Suppressor macrophage treated with lipopolysaccharide for 1 hour (primary cell): ENCODE results near the gene CASP8.
A peak's percentile ranks its signal among the peaks of the same experiment; 100 is the strongest.

Experiments
- DNase-seq, 3 donors: peaks; one replicate each; pipeline ENCODE4 v3.0.0-alpha.2; 2020 to 2022

The CASP8 gene

DNA sequence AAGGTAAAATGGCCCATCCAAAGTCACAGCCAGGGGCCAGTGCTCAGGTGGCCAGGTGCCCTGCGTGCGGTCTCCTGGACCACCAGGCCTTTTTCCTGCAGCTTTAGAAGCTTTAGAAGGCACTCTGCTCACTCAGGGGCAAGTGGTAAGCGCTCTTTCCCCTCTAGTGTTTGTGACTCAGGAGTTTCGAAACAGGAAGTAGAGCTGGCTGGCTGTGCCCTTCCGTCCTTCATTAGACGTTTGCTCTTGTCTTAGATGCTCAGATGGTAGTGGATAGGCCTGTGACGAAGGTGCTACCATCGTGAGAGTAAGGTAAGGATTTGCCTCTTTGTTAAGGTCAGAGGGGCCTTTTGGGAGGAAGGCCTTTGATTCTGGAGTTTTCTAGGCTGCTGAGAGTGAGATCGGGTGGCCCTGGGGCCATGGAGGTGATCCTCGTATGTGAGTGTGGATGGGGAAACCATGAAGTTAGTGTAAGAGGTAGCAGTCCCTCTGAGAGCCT is at the start of gene CASP8:
TSS of gene CASP8 (plus strand) at position 235 of the 499 bp plus-strand sequence. CDS start 5,951 bp downstream, outside the sequence.
- peak; percentile 80 to 88 (median 82) for DNase-seq

DNA sequence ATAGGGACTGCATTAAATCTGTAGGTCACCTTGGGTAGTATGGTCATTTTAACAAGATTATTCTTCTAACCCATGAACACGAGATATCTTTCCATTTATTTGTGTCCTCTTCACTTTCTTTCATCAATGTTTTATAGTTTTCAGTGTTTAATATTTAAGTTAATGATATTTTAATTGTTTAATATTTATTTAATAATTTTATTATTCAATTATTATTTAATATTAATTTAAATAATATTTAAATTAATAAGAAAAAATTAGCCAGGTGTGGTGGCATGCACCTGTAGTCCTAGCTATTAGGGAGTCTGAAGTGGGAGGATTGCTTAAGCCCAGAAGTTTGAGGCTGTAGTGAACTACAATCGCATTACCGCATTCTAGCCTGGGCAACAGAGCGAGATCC is 44.4 kb upstream of the CASP8 start:
- DNase-seq, result no peak

DNA sequence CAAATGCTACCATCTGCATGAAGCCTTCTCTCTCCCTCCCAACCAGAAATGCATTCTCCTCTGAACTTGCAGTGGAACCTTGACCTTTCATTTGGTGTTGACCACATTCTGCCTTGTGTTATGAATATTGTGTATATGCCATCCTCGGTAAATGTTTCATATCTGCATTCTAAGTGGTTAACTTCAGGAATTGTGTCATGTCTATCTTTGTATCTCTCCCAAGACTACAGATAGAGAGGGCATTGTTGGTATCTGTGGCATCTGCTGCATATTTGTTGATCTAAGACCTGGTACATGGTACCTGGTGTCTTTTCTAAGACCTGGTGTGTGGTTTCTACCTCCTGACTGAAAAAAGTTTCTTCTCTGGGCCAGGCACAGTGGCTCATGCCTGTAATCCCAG is 43.4 kb upstream of the CASP8 start:
- DNase-seq, result no peak

DNA sequence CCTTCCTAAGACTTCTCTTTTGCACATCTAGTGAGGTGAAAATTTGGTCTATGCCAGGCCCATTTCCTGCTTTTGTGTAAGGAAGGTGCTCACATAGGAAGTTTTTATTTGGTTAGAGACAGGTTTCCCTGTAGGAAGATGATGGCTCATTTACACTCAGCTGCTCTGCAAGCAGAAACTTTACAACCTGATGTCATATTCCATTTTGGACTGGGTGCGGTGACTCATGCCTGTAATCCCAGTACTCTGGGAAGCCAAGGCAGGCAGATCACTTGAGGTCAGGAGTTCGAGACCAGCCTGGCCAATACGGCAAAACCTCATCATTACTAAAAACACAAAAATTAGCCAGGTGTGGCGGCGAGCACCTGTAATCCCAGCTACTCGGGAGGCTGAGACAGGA is 41.6 kb upstream of the CASP8 start:
- peak; percentile 35 to 74 (median 59) for DNase-seq

DNA sequence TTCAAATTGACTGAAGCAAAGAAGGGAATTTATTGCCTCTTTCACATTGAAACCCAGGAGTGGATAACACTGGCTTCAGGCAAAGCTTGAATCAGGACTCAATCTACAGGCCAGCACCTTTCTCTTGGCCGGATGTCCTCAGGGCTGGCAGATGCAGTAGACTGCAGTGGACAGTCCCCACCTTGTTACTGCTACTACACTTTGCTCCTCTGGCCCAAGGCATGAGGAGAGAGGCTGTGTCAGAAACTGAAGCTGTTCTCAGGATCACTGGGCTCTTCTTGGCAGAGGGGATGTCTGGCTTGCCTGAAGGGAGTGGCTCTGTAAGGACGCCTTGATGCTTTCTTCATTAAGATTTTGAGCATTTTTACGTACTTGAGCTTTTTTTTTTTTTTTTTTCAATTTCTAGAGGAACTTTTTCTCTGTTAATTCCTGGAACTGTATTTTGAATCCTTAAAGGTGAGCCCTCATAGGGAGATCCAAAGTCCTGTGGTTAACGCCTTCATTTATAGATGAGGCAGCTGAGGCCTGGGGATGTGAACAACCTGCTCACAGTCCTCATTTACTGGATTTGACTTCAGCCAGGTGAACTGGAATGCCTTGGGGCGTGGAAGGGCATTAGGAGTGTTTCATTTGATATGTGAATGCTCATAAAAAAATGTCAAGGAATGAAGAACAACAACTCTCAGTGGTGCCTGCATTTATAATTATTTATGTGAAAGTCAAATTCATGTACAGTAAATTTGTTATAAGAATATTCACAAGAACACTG is 40.8 kb upstream of the CASP8 start:
- no peak for DNase-seq

DNA sequence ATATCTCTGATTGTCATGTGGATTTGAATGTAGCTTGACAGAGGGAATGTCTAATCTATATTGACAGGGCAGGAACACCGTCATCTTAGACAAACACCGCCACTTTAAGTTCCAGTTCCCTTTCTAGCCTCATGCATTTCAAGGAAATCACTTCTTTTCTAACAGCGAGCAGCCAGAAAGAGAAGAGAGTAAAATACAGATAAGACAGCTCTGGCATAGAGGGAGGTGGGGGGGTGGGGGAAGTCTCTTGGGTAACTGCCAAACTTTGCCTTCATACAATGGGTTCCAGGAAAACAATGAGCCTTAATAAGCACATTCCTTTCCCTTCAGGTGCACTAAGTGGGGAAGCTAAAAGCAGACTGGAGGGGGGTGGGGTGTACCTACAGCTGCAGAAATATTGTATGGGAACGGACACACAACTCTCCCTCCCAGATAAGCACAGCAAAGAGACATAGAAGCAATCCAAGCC is 40.2 kb upstream of the CASP8 start:
- peak; percentile 53 to 79 (median 57) for DNase-seq

DNA sequence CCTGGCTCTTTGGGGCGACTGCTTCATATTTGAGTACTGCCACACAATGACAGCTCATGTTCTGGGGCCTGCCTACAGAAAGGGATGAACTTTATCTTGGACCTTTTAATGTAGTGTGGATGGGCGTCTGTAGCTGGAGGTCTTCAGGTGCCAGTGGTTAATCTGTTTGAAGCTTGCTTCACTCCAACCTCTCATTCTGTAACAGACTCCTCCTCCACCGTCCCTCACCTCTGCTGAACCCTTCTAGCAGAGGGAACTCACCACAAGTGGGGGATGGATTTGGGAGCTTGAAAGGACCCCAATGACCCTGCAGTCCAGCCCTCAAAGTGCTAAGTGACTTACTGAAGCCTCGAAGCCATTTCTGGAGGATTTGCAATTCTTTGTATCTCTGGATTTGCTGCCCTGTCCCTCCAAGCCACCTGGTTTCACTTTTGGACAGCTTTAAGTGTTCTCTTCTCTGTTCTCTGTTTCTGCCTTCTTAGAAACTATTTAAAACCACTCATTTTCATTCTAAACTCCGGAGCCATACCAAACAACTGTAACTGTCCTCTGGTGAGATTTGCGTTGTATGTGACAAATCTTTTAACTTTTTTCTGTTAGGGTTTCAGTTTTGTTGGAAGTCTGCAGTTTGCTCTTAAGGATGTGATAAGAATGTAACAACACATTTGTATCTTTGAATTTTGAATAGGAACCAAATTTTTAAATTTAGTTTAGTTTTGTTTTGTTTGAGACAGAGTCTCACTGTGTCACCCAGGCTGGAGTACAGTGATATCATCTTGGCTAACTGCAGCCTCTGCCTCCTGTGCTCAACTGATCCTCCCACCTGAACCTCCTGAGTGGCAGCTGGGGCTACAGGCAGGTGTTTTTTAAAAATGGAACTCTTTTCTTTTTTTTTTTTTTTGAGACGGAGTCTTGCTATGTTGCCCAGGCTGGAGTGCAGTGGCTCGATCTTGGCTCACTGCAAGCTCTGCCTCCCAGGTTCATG is 37.0 kb upstream of the CASP8 start:
- DNase-seq, result no peak

DNA sequence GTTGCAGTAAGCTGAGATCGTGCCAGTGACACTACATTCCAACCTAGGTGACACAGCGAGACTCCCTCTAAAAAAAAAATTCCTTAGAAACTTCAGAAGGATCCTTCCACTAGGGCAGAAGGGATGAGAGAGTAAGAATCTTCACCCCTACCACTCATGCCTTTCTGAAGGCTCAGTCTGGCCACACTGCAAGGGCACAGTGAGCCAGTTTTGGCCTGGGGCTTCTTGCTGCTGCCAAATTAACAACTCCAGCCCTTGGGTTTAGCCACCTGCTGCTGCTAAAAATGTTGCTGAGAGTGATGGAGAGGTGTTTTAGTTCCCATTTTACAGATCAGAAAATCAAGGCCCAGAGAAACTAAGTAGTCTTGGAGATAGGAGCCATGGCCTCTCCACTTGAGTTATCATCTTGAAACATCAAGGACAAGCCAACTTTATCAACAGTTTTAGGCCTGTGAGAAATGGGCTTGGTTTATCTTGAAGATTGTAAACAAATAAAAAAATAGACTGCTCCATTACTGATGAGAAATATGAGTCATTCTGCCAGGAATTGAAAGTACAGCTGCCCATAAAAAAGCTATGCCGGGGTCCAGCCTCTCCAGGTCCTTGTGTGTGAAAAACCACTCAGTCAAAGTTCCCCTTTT is 31.9 kb upstream of the CASP8 start:
- peak; percentile 53 to 87 (median 63) for DNase-seq

DNA sequence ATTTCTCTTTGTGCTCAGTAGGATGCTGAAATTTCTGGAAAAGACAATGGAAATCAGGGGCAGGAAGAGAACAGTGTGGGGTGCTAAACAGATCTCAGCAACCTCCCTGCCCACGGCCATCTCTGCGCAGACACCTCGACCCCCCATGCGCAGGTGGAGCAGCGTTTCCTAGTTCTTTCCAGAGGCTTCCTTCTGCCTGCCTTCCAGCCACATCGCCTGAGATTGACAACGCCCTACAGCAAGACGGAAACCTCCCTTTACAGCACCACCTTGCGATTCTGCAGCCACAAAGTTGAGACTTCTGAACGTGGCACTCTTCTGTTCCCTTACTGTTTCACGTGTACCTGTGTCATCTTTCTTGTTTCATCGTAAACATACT is 31.4 kb upstream of the CASP8 start:
- DNase-seq, result no peak

DNA sequence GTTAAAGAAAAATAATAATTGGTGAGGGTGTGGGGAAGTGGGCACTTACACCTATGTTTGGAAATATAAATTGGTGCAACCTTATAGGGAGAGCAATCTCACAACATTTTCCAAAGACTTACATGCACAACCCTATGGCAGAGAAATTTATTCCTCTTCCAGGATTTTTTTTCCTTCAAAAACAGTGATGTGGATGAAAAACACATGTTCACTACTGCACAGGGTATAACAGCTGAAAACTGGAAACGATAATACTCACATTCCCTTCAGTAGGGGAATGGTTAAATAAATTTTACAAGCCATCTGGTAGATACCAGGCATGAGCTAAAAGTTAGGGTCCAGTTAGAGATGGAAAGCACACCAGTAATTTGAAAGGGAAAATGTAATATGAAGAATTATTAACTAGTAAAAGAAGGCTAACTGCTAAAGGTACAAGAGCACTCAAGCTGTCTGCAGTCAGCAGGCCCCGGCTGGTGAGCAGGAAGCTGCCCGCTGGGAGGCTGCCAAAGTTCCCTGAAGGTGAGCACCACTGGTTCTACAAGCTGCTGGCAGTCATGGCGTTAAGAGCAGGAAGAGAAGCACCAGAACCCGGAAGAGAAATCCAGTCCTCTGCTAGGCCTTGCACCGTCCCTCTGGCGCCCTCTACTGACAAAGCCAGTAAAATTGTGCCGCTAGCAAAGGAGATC is 28.4 kb upstream of the CASP8 start:
- DNase-seq, result peak; percentile 96 to 97 (median 96)

DNA sequence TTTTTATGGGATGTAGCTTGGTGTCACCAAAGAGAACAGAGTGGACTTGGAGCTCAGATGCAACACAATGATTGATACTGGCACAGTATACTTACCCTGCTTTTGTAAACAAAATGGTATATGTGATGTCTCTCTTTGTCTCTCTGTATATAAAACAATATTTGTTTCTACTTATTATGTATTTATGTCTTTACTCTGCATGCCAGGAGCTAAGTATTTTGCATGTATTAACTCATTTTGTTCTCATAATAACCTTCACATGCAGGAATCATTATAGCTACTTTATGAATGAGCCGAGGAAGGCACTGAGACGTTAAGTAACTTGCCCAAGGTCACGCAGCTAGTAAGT is 27.9 kb upstream of the CASP8 start:
- no peak for DNase-seq

DNA sequence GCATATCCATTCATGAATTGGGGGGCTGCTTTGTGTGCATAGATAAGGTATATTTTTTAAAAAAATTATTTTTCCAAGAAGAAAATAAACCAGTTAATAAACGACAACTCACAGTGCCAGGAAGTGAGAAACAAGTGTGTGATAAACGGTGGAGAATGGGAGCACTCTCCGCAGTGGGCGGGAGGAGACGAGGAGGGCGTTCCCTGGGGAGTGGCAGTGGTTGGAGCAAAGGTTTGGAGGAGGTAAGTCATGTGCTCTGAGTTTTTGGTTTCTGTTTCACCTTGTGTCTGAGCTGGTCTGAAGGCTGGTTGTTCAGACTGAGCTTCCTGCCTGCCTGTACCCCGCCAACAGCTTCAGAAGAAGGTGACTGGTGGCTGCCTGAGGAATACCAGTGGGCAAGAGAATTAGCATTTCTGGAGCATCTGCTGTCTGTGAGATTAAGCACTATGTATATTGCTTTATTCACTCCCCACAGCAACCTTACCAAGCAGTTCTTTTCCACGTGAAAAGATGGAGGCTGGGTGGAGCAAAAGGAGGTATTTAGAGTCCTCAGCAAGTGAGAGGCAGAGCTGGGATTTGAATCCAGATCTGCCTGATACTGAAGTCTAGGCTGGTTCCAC is 27.0 kb upstream of the CASP8 start:
- peak; percentile 89 to 94 (median 91) for DNase-seq

DNA sequence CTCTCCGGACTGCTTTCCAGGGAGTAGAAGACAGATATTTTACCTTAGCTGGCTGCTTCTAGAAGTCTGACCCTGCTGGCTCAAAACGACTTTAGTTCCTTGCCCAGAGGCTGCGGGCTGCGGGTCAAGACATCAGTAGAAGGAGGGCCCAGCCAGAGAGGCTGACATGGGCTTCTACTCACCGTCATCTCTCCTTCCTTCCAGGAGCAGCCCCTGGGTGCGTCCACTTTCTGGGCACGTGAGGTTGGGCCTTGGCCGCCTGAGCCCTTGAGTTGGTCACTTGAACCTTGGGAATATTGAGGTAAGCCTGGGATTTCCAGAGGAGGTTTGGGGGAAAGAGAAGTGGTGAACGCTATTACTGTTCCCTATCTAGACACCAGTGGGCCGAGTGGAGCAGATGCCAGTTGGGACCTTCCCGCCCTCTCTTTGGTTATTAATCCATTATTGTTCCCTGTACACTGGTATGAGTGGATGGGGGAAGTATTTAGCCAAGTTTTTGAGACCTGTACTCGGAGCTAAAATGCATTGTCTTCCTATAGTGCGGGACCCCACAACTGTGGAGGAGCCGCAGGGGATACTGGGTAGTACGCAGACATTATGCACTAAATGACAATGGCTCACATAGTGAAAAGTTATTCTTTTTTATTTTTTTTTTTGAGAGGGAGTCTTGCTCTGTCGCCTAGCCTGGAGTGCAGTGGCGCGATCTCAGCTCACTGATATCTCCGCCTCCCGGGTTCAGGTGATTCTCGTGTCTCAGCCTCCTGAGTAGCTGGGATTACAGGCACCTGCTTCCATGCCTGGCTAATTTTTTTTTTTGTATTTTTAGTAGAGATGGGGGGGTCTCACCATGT is 26.3 kb upstream of the CASP8 start:
- peak; percentile 69 to 85 (median 75) for DNase-seq

DNA sequence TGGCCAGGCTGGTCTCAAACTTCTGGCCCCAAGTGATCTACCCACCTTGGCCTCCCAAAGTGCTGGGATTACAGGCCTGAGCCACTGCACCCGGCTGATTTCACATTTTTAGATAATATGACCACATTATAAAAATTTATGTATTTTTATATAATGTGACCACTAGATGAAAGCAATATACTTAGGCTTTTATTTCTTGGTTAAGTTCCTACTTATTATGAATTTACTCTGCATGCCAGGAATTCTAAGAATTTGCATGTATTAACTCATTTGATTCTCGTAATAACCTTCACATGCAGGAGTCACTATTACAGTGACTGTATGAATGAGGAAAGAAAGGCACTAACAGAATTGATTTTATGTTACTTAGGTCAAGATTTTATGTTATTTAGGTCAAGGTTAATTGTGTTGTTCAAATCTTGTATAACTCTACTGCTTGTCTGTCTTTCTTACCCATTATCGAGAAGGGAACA is 25.6 kb upstream of the CASP8 start:
- peak in 2 of 3 donors; percentile 47 to 79 for DNase-seq

DNA sequence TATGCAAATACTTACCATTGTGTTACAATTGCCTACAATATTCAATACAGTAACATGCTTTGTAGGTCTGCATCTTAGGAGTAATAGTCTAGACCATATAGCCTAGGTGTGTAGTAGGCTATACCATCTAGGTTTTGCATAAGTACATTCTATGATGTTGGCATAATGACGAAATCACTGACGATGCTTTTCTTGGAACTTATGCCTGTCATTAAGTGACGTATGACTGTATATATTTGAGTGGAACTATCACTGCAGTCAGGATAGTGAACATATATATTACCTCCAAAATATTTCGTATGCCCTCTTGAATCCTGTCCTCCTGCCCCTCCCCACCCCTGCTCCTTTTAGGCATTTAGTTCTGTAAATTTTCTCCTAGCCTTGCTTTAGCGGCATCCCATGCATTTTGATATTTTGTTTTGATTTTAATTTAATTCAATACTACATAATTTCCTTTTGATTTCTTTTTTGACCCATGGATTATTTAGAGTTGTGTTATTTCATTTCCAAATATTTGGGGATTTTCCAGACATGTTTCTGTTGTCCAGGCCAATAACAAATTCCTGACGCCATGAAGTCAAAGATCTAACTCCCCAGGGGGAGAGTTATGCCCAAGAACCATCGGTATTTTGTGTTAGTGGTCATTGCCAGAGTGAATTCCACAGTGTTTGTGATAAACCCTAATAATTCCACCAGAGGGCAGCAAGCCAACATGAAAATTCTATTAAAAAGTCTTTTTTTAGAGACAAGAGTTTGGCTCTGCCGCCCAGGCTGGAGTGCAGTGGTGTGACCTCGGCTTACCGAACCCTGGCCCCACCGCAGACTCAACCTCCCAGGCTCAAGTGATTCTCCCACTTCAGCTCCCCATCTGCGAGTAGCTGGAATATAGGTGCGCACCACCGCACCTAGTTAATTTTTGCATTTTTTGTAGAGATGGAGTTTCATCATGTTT is 24.2 kb upstream of the CASP8 start:
- peak; percentile 83 to 92 (median 89) for DNase-seq

DNA sequence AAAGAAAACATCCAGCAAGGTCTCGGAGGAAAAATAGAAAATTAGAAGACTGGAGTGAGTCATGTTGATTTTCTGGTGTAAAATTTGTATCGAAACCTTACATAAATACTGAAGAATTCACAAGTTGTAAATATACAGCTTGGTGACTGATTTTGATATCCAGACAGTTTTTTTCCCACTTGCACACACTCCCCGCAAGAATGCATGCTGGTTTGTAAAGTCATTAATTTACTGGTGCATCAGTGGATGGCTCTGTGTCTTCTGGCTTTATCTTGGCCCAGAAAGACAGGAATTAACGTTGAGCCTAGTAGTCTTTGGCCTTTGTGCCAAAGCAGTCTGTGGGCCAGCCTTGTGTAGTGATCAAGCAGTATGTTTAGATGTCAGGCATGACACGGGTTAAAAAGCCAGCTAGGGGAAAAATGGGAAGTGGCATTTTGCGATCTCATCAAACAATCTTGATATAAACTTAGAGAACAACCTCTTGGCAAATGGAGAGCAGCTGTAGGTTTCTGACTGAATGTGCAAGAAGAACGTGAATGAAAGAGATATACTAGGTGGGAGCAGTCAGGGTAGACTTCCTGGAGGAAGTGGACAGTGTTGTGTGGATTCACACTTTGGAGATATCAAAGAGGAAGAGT is 22.7 kb upstream of the CASP8 start:
- peak; percentile 52 to 65 (median 55) for DNase-seq

DNA sequence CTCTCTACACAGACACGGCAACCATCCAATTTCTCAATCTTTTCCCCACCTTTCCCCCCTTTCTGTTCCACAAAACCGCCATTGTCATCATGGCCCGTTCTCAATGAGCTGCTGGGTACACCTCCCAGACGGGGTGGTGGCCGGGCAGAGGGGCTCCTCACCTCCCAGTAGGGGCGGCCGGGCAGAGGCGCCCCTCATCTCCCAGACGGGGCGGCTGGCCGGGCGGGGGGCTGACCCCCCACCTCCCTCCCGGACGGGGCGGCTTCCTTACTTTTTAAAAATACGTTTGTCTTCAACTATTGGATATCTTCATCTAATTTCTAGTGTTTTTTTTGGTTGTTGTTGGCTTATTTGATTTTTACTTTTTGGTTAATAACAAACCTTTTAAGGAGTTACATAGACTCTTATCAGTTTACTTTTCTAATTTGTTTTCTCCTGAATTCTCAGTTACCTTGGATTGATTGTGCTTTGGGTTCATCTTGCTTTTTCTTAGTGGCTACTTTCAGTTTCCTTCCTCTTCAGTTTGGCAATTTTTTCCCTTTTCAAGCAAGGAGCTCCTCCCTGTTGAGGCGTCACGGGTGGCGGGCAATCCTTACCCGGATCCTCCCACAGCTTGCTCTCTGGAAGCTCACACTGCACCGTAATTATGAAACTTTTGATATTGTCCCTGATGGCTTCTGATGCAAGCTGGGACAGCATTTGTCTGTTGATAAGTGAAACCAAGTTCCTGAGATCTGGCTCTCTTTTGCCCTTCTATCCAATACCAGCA is 21.0 kb upstream of the CASP8 start:
- DNase-seq, result peak; percentile 95 to 98 (median 97)
